OCI-LY3 (cell line): ENCODE results near the gene CCDC50.

Source experiments
- CTCF ChIP-seq: fragments of 200-600, 300-600 bp; sonication (generic); IDR thresholded peaks from 2 replicates; pipeline ENCODE4 v1.5.1; 2014; ENCODE audit warnings: antibody characterized with exemption, low read length, low read depth
- EZH2phosphoT487 ChIP-seq: fragments of 200-600 bp; shearing (Covaris generic); IDR thresholded peaks from 2 replicates; pipeline ENCODE4 v1.6.1; 2018; ENCODE audit warnings: antibody characterized with exemption, mixed run types, low read depth

GRCh38 chr3:191333298-191333880 is 4.2 kb downstream of the CCDC50 start:
- TF ChIP-seq CTCF (no peak), EZH2phosphoT487 (no peak)
